HFFc6 (cell line): ENCODE results near the gene MYO7A. TPM values are rescaled to one million over a fixed set of nuclear protein-coding genes. Genes with fewer than 3 reads are reported as not detected.

Experiments used
- DNase-seq: peaks from one replicate; pipeline ENCODE4 v3.0.0-alpha.2; 2018
- H3K27ac Mint-ChIP-seq: 2 replicates; pipeline ENCODE4 v1.8.0; 2020; ENCODE audit warnings: mild to moderate bottlenecking, mixed read lengths
- H3K27me3 Mint-ChIP-seq: 2 replicates; pipeline ENCODE4 v1.8.0; 2021; ENCODE audit warnings: mild to moderate bottlenecking, moderate library complexity, mixed read lengths; ENCODE audit not compliant: insufficient read depth
- H3K36me3 Mint-ChIP-seq: 2 replicates; pipeline ENCODE4 v1.8.0; 2021; ENCODE audit warnings: low read depth, mixed read lengths
- H3K4me1 Mint-ChIP-seq: 2 replicates; pipeline ENCODE4 v1.8.0; 2020; ENCODE audit warnings: low read depth, mixed read lengths
- H3K4me3 Mint-ChIP-seq: 2 replicates; pipeline ENCODE4 v1.8.0; 2020; ENCODE audit warnings: mild to moderate bottlenecking, moderate library complexity, mixed read lengths
- H3K9me3 Mint-ChIP-seq: 2 replicates; pipeline ENCODE4 v1.8.0; 2020; ENCODE audit warnings: mild to moderate bottlenecking, mixed read lengths
- CTCF ChIP-seq: fragments of 200-600 bp; sonication (generic); IDR thresholded peaks from 2 replicates; pipeline ENCODE4 v1.5.0; 2021; ENCODE audit warnings: antibody characterized with exemption, mild to moderate bottlenecking
- total RNA-seq, 6 experiments: library from RNA; stranded (reverse); fragmentation: NEBNext Ultra II Directional; extraction: Animal tissue kit (Norgen Biotek cat#: 25700); gene quantifications; 2 replicates in 1 of 6; 3 replicates in 5 of 6; pipeline ENCODE4 v1.2.3, GENCODE V29; 2021

The MYO7A gene
- total RNA-seq, 6 experiments from 2014 or later: 0.05 to 0.09 TPM; not detected in 4

- Mint-ChIP-seq H3K27ac (no peak overlapping the region), H3K9me3 (no peaks in the 10 kb centered on the region), H3K4me3 (no peak overlapping the region), H3K27me3 (no peaks in the 10 kb centered on the region), H3K4me1 (peaks cover 6% of the 10 kb centered on the region), H3K36me3 (no peaks in the 10 kb centered on the region)
- TF ChIP-seq CTCF: no peak
- no peak for DNase-seq
Observed at GRCh38 chr11:77231800-77232199, 103.8 kb downstream of the MYO7A start.

GRCh38 chr11:77232242-77232641, 104.2 kb downstream of the MYO7A start:
- Mint-ChIP-seq H3K36me3 (no peaks in the 10 kb centered on the region), H3K27me3 (no peaks in the 10 kb centered on the region), H3K4me1 (peaks cover 10% of the 10 kb centered on the region), H3K9me3 (no peaks in the 10 kb centered on the region), H3K27ac (no peak overlapping the region), H3K4me3 (no peak overlapping the region)
- no peak for DNase-seq
- no peak for TF ChIP-seq CTCF

GRCh38 chr11:77233011-77233410, 105.0 kb downstream of the MYO7A start:
- DNase-seq: no peak
- Mint-ChIP-seq H3K27ac (no peak overlapping the region), H3K4me3 (no peak overlapping the region), H3K27me3 (no peaks in the 10 kb centered on the region), H3K36me3 (no peaks in the 10 kb centered on the region), H3K4me1 (peaks cover 12% of the 10 kb centered on the region), H3K9me3 (no peaks in the 10 kb centered on the region)
- TF ChIP-seq CTCF: no peak

- TF ChIP-seq CTCF: no peak
- peaks cover 7% of the 10 kb centered on the region for H3K9me3 Mint-ChIP-seq
- peaks cover 15% of the 10 kb centered on the region for H3K36me3 Mint-ChIP-seq
- DNase-seq: peak; percentile 3
- peaks cover 12% of the 10 kb centered on the region for H3K4me1 Mint-ChIP-seq
- no peak overlapping the region for H3K4me3 Mint-ChIP-seq
- no peak overlapping the region; the same call in 1 of the 2 replicates for H3K27ac Mint-ChIP-seq
- no peaks in the 10 kb centered on the region for H3K27me3 Mint-ChIP-seq
Observed at GRCh38 chr11:77236901-77237300, 108.9 kb downstream of the MYO7A start.

DNA sequence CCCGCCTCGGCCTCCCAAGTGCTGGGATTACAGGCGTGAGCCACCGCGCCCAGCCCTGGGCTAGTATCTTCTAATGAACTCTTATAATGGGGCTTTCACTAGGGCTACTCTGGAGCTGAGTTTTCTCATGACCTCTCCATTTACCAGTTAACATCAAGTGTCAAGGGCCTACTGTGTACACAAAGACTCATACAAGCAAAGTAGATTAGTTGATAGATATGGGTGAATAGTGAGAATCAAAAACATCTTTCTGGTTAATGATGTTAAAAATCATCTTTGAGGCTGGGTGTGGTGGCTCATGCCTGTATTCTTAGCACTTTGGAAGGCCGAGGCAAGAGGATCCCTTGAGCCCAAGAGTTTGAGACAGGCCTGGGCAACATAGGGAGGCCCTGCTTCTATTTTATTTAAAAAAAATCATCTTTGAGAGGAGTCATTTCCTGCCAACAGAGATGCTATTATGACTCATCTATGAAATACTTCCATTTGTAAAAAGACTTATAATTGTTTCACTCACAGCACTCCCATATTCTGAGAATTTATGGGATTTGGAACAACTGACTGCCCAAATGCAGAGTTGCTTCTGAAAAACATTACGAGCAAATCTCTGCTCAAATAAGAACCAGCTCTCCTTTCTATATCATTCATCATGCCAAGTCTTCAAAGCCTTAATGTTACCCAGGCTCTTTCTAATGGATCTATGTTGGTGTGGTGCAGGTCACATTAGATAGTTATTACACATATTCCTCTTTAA, 116.4 kb downstream of the MYO7A start:
- Mint-ChIP-seq H3K27me3 (no peaks in the 10 kb centered on the region), H3K9me3 (peaks cover 7% of the 10 kb centered on the region), H3K27ac (peak overlapping the region; percentile 98), H3K4me3 (peak overlapping the region; percentile 37), H3K36me3 (peaks cover 11% of the 10 kb centered on the region), H3K4me1 (peaks cover 27% of the 10 kb centered on the region)
- no peak for TF ChIP-seq CTCF
- peak; percentile 73 for DNase-seq
